Islet precursor cell (in vitro differentiated cells): ENCODE data around the gene POLR2L.

Source experiments
- DNase-seq: peaks from one replicate; pipeline ENCODE4 v3.0.0-alpha.2; 2018

POLR2L gene

GRCh38 chr11:792535-792821, 49.9 kb downstream of the POLR2L start:
- no peak for DNase-seq

GRCh38 chr11:791658-792534, 50.4 kb downstream of the POLR2L start:
- DNase-seq = no peak

- DNase-seq = no peak
These were observed 51.4 kb downstream of the POLR2L start for GRCh38 chr11:790721-791564.

GRCh38 chr11:789943-790342, 52.4 kb downstream of the POLR2L start, which contains the start of gene CEND1:
Gene CEND1, minus strand, starts transcription at chr11:790090. Its CDS starts 1,514 bp downstream, at chr11:788576.
- DNase-seq = no peak
